ENCODE results near the gene ZFX.

ZFX gene

GRCh38 chrX:24204331-24204730 is 54.8 kb downstream of the ZFX start:
- H3K4me3 ChIP-seq (replicated peaks; ENCODE audit: insufficient read depth, low read length): no peak overlapping the region
- no peaks in the 10 kb centered on the region for H3K27me3 ChIP-seq (ENCODE audit: insufficient read depth, poor library complexity, severe bottlenecking)
- TF ChIP-seq POLR2AphosphoS5 (IDR thresholded peaks at IDR 0.05; ENCODE audit: low read depth) (no peak), CTCF (IDR thresholded peaks at IDR 0.05; ENCODE audit: insufficient read depth, low read length) (no peak), REST (IDR thresholded peaks at IDR 0.05; ENCODE audit: insufficient replicate concordance, low read depth) (no peak), GABPA (IDR thresholded peaks at IDR 0.05; ENCODE audit: low read depth) (no peak), SPI1 (IDR thresholded peaks at IDR 0.05; ENCODE audit: borderline replicate concordance, low read depth) (no peak)
- no peak for DNase-seq (ENCODE audit: low read depth in 1 of 2, low spot score in 1 of 2)
- H3K27ac ChIP-seq (replicated peaks): no peak overlapping the region

GRCh38 chrX:24204958-24205357 is 55.4 kb downstream of the ZFX start:
- no peak overlapping the region for H3K4me3 ChIP-seq (replicated peaks; ENCODE audit: insufficient read depth, low read length)
- H3K27me3 ChIP-seq (ENCODE audit: insufficient read depth, poor library complexity, severe bottlenecking): no peaks in the 10 kb centered on the region
- TF ChIP-seq SPI1 (IDR thresholded peaks at IDR 0.05; ENCODE audit: borderline replicate concordance, low read depth): 0 out of 2 replicates have a peak, but pooled peaks have one; percentile 1
- TF ChIP-seq CTCF (IDR thresholded peaks at IDR 0.05; ENCODE audit: insufficient read depth, low read length): no peak
- H3K27ac ChIP-seq (replicated peaks): no peak overlapping the region
- no peak for DNase-seq (ENCODE audit: low read depth in 1 of 2, low spot score in 1 of 2)

- Histone ChIP-seq H3K27ac (replicated peaks) (no peak overlapping the region), H3K4me3 (replicated peaks; ENCODE audit: insufficient read depth, low read length) (no peak overlapping the region), H3K27me3 (ENCODE audit: insufficient read depth, poor library complexity, severe bottlenecking) (no peaks in the 10 kb centered on the region)
- no peak for DNase-seq (ENCODE audit: low read depth in 1 of 2, low spot score in 1 of 2)
- TF ChIP-seq SPI1 (IDR thresholded peaks at IDR 0.05; ENCODE audit: borderline replicate concordance, low read depth) (no peak), POLR2AphosphoS5 (IDR thresholded peaks at IDR 0.05; ENCODE audit: low read depth) (no peak), REST (IDR thresholded peaks at IDR 0.05; ENCODE audit: insufficient replicate concordance, low read depth) (no peak), CTCF (IDR thresholded peaks at IDR 0.05; ENCODE audit: insufficient read depth, low read length) (no peak), GABPA (IDR thresholded peaks at IDR 0.05; ENCODE audit: low read depth) (no peak)
Measured at GRCh38 chrX:24207826-24208225, 58.3 kb downstream of the ZFX start.

- no peak overlapping the region for H3K4me3 ChIP-seq (replicated peaks; ENCODE audit: insufficient read depth, low read length)
- no peaks in the 10 kb centered on the region for H3K27me3 ChIP-seq (ENCODE audit: insufficient read depth, poor library complexity, severe bottlenecking)
- TF ChIP-seq REST (IDR thresholded peaks at IDR 0.05; ENCODE audit: insufficient replicate concordance, low read depth) (no peak), CTCF (IDR thresholded peaks at IDR 0.05; ENCODE audit: insufficient read depth, low read length) (no peak), SPI1 (IDR thresholded peaks at IDR 0.05; ENCODE audit: borderline replicate concordance, low read depth) (no peak), GABPA (IDR thresholded peaks at IDR 0.05; ENCODE audit: low read depth) (no peak), POLR2AphosphoS5 (IDR thresholded peaks at IDR 0.05; ENCODE audit: low read depth) (no peak)
- DNase-seq (ENCODE audit: low read depth in 1 of 2, low spot score in 1 of 2): no peak
- H3K27ac ChIP-seq (replicated peaks): no peak overlapping the region
Measured at GRCh38 chrX:24208496-24209240, 59.1 kb downstream of the ZFX start.

All from HL-60 (cell line).